Parathyroid adenoma (tissue), 2 donors: ENCODE measurements around the gene SFN.

Experiments
- H2AFZ ChIP-seq: fragments of 300-600 bp; sonication (generic); one replicate; pipeline ENCODE4 v1.7.0; 2017; ENCODE audit warnings: antibody characterized with exemption, mild to moderate bottlenecking
- H3K27ac ChIP-seq: fragments of 300-600 bp; sonication (generic); one replicate; pipeline ENCODE4 v1.7.0; 2017
- H3K27me3 ChIP-seq: fragments of 300-600 bp; sonication (generic); one replicate; pipeline ENCODE4 v1.7.0; 2017; ENCODE audit warnings: low read length; ENCODE audit not compliant: control insufficient read depth, insufficient read depth
- H3K36me3 ChIP-seq: fragments of 300-600 bp; sonication (generic); one replicate; pipeline ENCODE4 v1.7.0; 2017; ENCODE audit warnings: low read length; ENCODE audit not compliant: control insufficient read depth, insufficient read depth
- H3K4me1 ChIP-seq: fragments of 300-600 bp; sonication (generic); one replicate; pipeline ENCODE4 v1.7.0; 2017; ENCODE audit warnings: control low read depth
- H3K4me2 ChIP-seq: fragments of 300-600 bp; sonication (generic); one replicate; pipeline ENCODE4 v1.7.0; 2017; ENCODE audit warnings: low read length
- H3K4me3 ChIP-seq: fragments of 300-600 bp; sonication (generic); one replicate; pipeline ENCODE4 v1.7.0; 2017; ENCODE audit warnings: low read depth, low read length
- H3K79me2 ChIP-seq: fragments of 300-600 bp; sonication (generic); one replicate; pipeline ENCODE4 v1.7.0; 2017; ENCODE audit warnings: control low read depth
- H3K9ac ChIP-seq: fragments of 300-600 bp; sonication (generic); one replicate; pipeline ENCODE4 v1.7.0; 2017; ENCODE audit warnings: mild to moderate bottlenecking
- H3K9me3 ChIP-seq: fragments of 300-600 bp; sonication (generic); one replicate; pipeline ENCODE4 v1.7.0; 2017; ENCODE audit warnings: low read length; ENCODE audit not compliant: control insufficient read depth
- TF ChIP-seq, protein P1 (sequence below): fragments of 300-600 bp; sonication (generic); IDR thresholded peaks from one replicate; pipeline ENCODE4 v1.7.0; 2017; ENCODE audit warnings: antibody characterized with exemption, mild to moderate bottlenecking
- donor health status: primary hyperparathyroidism.

Gene SFN

DNA sequence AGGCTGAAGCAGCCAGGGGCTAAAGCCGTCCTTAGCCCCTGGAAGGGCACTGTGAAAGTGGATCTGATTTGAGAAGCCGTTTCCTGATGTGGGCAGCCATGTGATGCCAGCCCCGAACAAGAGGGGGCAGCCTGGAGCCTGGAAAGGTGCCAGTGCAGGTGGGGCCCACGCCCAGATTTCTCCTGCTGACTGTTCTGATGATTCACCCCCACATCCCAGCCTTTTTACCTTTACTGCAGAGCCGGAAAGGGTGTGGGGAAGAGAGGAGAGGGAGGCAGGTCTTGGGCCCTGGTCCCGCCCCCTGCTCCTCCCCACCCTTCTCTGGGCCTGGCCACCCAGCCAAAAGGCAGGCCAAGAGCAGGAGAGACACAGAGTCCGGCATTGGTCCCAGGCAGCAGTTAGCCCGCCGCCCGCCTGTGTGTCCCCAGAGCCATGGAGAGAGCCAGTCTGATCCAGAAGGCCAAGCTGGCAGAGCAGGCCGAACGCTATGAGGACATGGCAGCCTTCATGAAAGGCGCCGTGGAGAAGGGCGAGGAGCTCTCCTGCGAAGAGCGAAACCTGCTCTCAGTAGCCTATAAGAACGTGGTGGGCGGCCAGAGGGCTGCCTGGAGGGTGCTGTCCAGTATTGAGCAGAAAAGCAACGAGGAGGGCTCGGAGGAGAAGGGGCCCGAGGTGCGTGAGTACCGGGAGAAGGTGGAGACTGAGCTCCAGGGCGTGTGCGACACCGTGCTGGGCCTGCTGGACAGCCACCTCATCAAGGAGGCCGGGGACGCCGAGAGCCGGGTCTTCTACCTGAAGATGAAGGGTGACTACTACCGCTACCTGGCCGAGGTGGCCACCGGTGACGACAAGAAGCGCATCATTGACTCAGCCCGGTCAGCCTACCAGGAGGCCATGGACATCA, at the start of gene SFN:
Gene SFN, plus strand, starts transcription at position 369 of the 904 bp plus-strand sequence. Its CDS starts 64 bp downstream, at position 433.
- H3K27ac ChIP-seq = no peak within 1 kb of the TSS
- H3K27me3 ChIP-seq = no peaks in the 10 kb centered on the region
- TF ChIP-seq, protein P1, sequence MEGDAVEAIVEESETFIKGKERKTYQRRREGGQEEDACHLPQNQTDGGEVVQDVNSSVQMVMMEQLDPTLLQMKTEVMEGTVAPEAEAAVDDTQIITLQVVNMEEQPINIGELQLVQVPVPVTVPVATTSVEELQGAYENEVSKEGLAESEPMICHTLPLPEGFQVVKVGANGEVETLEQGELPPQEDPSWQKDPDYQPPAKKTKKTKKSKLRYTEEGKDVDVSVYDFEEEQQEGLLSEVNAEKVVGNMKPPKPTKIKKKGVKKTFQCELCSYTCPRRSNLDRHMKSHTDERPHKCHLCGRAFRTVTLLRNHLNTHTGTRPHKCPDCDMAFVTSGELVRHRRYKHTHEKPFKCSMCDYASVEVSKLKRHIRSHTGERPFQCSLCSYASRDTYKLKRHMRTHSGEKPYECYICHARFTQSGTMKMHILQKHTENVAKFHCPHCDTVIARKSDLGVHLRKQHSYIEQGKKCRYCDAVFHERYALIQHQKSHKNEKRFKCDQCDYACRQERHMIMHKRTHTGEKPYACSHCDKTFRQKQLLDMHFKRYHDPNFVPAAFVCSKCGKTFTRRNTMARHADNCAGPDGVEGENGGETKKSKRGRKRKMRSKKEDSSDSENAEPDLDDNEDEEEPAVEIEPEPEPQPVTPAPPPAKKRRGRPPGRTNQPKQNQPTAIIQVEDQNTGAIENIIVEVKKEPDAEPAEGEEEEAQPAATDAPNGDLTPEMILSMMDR = no peak
- no peak within 1 kb of the TSS for H3K9ac ChIP-seq
- no peaks in the 10 kb centered on the region for H3K9me3 ChIP-seq
- no peaks in the 10 kb centered on the region for H3K4me1 ChIP-seq
- no peak within 1 kb of the TSS for H3K4me3 ChIP-seq
- no peaks in the 10 kb centered on the region for H3K79me2 ChIP-seq
- H2AFZ ChIP-seq = no peak within 1 kb of the TSS
- no peak within 1 kb of the TSS for H3K4me2 ChIP-seq
- no peaks in the 10 kb centered on the region for H3K36me3 ChIP-seq

DNA sequence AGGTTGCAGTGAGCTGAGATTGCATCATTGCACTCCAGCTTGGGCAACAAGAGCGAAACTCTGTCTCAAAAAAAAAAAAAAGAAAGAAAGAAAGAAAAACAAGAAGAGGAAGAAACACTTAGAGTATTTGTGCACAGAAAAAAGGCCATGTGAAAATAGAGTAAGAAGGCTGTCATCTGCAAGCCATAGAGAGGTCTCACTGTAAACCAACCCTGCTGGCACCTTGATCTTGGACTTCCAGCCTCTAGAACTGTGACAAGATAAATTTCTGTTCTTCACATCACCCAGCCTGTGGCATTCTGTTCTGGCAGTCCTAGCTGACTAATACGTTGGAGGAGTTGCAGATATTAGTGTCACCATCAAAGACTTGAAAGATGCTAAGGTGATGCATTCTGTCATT, 48.6 kb upstream of the SFN start:
- TF ChIP-seq, protein P1 = no peak
- H3K36me3 ChIP-seq = no peaks in the 10 kb centered on the region
- H3K4me3 ChIP-seq = no peak overlapping the region
- no peaks in the 10 kb centered on the region for H3K27me3 ChIP-seq
- no peak overlapping the region for H3K4me2 ChIP-seq
- H3K27ac ChIP-seq = no peak overlapping the region
- no peaks in the 10 kb centered on the region for H3K9me3 ChIP-seq
- no peaks in the 10 kb centered on the region for H3K79me2 ChIP-seq
- no peaks in the 10 kb centered on the region for H3K4me1 ChIP-seq
- H2AFZ ChIP-seq = no peak overlapping the region
- no peak overlapping the region for H3K9ac ChIP-seq

DNA sequence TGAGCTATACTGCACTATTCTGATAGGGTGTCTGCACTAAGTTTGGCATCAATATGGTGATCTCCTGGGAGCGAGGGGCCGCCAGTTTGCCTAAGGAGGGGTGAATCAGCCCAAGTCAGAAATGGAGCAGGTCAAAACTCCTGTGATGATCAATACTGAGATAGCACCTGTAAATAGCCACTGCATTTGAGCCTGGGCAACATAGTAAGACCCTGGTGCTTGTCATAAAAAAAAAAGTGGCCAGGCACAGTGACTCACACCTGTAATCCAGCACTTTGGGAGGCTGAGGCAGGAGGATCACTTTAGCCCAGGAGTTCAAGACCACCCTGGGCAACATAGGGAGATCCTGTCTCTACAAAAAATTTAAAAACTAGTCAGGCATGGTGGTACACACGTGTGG, 48.1 kb upstream of the SFN start:
- TF ChIP-seq, protein P1 = no peak
- Histone ChIP-seq H3K27me3 (no peaks in the 10 kb centered on the region), H3K27ac (no peak overlapping the region), H3K4me1 (no peaks in the 10 kb centered on the region), H3K9me3 (no peaks in the 10 kb centered on the region), H3K4me3 (no peak overlapping the region), H2AFZ (no peak overlapping the region), H3K36me3 (no peaks in the 10 kb centered on the region), H3K9ac (no peak overlapping the region), H3K4me2 (no peak overlapping the region), H3K79me2 (no peaks in the 10 kb centered on the region)

DNA sequence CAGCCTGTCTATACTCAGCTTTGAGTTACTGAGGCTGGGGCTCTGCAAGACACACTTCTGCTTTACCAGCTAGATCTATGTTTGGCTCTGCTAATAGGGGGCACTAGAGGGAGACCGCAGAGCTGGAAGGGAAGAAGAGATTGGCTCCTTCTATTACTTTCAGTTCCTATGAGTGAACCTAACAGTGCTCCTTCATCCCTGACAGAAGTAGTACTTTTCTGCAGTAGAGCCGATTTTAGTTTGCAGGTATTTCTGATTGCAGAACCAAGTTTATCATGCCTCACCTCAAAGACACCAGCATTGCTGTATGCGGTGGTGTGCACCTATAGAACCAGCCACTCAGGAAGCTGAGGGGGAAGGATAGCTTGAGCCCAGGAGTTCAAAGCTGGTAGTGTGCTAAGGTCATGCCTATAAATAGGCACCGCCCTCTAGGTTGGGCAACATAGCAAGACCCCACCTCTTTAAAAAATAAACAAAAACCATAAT, 42.1 kb upstream of the SFN start:
- TF ChIP-seq, protein P1 = no peak
- Histone ChIP-seq H3K36me3 (no peaks in the 10 kb centered on the region), H3K4me1 (peaks cover 2% of the 10 kb centered on the region), H2AFZ (no peak overlapping the region), H3K9me3 (no peaks in the 10 kb centered on the region), H3K27me3 (no peaks in the 10 kb centered on the region), H3K79me2 (no peaks in the 10 kb centered on the region), H3K9ac (no peak overlapping the region), H3K27ac (no peak overlapping the region), H3K4me2 (no peak overlapping the region), H3K4me3 (no peak overlapping the region)
